OCI-LY7 (cell line): Measurements from ENCODE around the gene CYP19A1. TPM values are rescaled to one million over a fixed set of nuclear protein-coding genes. Genes with fewer than 3 reads are reported as not detected.

ENCODE experiments used
- BruUV-seq: library from RNA; stranded (reverse); fragments of 400-500 nt; replicated peaks from 2 replicates; lab custom pipeline; 2021; lab: Mats Ljungman, UMichigan
- CTCF ChIA-PET: fragments of 300-600 bp; sonication (Branson Sonifier 250); formaldehyde crosslinking; loops from one replicate; lab custom pipeline; 2022; ENCODE audit warnings: antibody characterized with exemption; ENCODE audit not compliant: unreplicated experiment; lab: Charles Lee
- POLR2A ChIA-PET: fragments of 300-600 bp; sonication (Branson Sonifier 250); formaldehyde crosslinking; loops from one replicate; lab custom pipeline; 2022; ENCODE audit warnings: antibody characterized with exemption; lab: Charles Lee
- DNase-seq: peaks from one replicate; pipeline ENCODE4 v3.0.0-alpha.2; 2015; ENCODE audit warnings: low spot score
- H2AFZ ChIP-seq: fragments of 200-600 bp; sonication (generic), shearing (Covaris generic); 2 replicates; pipeline ENCODE4 v1.6.1; 2014; ENCODE audit warnings: mild to moderate bottlenecking, antibody characterized with exemption, low read length, moderate library complexity
- H3K27ac ChIP-seq: fragments of 200-600 bp; sonication (generic); 2 replicates; pipeline ENCODE4 v1.5.1; 2014; ENCODE audit warnings: mixed run types, low read depth, mild to moderate bottlenecking, moderate library complexity, low read length, inconsistent platforms; ENCODE audit not compliant: poor library complexity, severe bottlenecking
- H3K36me3 ChIP-seq: fragments of 200-600 bp; sonication (generic); 2 replicates; pipeline ENCODE4 v1.6.1; 2014; ENCODE audit warnings: mild to moderate bottlenecking, antibody characterized with exemption, low read length, moderate library complexity, mixed read lengths; ENCODE audit not compliant: insufficient read depth
- H3K4me1 ChIP-seq: fragments of 200-600 bp; sonication (generic); 2 replicates; pipeline ENCODE4 v1.5.1; 2014; ENCODE audit warnings: mild to moderate bottlenecking, low read length; ENCODE audit not compliant: insufficient read depth, poor library complexity, severe bottlenecking
- H3K4me2 ChIP-seq: fragments of 200-600 bp; sonication (generic); 2 replicates; pipeline ENCODE4 v1.6.1; 2014; ENCODE audit warnings: mild to moderate bottlenecking, low read length
- H3K4me3 ChIP-seq: fragments of 200-600 bp; sonication (generic); 2 replicates; pipeline ENCODE4 v1.5.1; 2014; ENCODE audit warnings: mild to moderate bottlenecking, low read depth, low read length; ENCODE audit not compliant: poor library complexity, severe bottlenecking
- H3K79me2 ChIP-seq: fragments of 200-600 bp; sonication (generic); 2 replicates; pipeline ENCODE4 v1.6.1; 2016; ENCODE audit warnings: low read depth, mild to moderate bottlenecking, low read length, moderate library complexity, mixed read lengths; ENCODE audit not compliant: insufficient read depth
- H3K9me2 ChIP-seq: fragments of 200-600 bp; sonication (generic); 2 replicates; pipeline ENCODE4 v1.6.1; 2016; ENCODE audit warnings: mild to moderate bottlenecking, low read length, mixed read lengths; ENCODE audit not compliant: insufficient read depth
- H3K9me3 ChIP-seq: fragments of 200-600 bp; sonication (generic); 2 replicates; pipeline ENCODE4 v1.6.1; 2014; ENCODE audit warnings: mild to moderate bottlenecking, mixed run types, low read length, mixed read lengths
- H4K20me1 ChIP-seq: fragments of 200-600 bp; sonication (generic); 2 replicates; pipeline ENCODE4 v1.6.1; 2014; ENCODE audit warnings: mild to moderate bottlenecking, antibody characterized with exemption, low read length, moderate library complexity, mixed read lengths; ENCODE audit not compliant: insufficient read depth
- EZH2phosphoT487 ChIP-seq: fragments of 200-600 bp; sonication (generic); IDR thresholded peaks from 2 replicates; pipeline ENCODE4 v1.6.1; 2018; ENCODE audit warnings: low read depth, borderline replicate concordance, mild to moderate bottlenecking, mixed run types, antibody characterized with exemption, low read length, moderate library complexity, mixed read lengths
- intact Hi-C: fragments of 100-400 bp; cut with micrococcal nuclease; formaldehyde crosslinking; loops from one replicate; pipeline ENCODE4 v1.10.0; 2022; ENCODE audit not compliant: unreplicated experiment
- total RNA-seq, 2 experiments: library from RNA; depleted of rRNA in 1 of 2; stranded (reverse); fragments of >200 nt in 1 of 2; shearing (Covaris generic) in 1 of 2; gene quantifications; 2 replicates each; pipeline ENCODE4 v1.2.3, GENCODE V29; 2014 to 2022
- TF ChIP-seq, protein P1 (sequence below): fragments of 200-600 bp; sonication (generic); conservative IDR thresholded peaks from 2 replicates; pipeline ENCODE4 v1.5.1; 2014; ENCODE audit warnings: mild to moderate bottlenecking, antibody characterized with exemption, low read length, moderate library complexity, mixed read lengths

Gene CYP19A1
- total RNA-seq, 2 experiments from 2014 or later, result 0.13 TPM; not detected in 1

DNA sequence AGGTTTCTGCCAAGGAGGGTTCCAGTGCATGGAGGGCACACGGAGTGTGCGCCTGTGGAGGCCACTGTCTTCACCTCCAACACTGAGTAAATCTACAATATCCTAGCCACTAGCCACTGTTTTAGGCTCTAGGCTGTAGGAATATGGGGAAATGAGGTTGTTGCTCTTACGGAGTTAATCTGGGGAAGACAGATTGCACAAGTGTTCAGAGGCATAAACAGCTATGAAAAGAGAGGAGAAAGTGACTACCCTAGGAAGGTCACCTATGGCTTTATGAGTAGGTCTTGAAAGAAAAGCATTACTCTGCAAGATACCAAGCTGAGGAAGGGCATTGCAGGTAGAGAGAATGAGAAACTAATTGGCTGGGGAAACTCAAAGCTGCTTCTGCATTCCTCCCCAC, 85.7 kb downstream of the CYP19A1 start:
- Histone ChIP-seq H3K4me2 (no peak overlapping the region), H2AFZ (no peak overlapping the region), H3K4me3 (no peak overlapping the region), H3K36me3 (no peaks in the 10 kb centered on the region), H3K4me1 (no peaks in the 10 kb centered on the region), H3K27ac (no peak overlapping the region), H3K79me2 (no peaks in the 10 kb centered on the region), H4K20me1 (no peaks in the 10 kb centered on the region), H3K9me3 (no peaks in the 10 kb centered on the region), H3K9me2 (no peaks in the 10 kb centered on the region)
- no TSS peak for BruUV-seq
- no peak for DNase-seq
- CTCF ChIA-PET, result no interaction called here
- intact Hi-C loops, result no loop called here
- no peak for TF ChIP-seq EZH2phosphoT487
- TF ChIP-seq, protein P1, sequence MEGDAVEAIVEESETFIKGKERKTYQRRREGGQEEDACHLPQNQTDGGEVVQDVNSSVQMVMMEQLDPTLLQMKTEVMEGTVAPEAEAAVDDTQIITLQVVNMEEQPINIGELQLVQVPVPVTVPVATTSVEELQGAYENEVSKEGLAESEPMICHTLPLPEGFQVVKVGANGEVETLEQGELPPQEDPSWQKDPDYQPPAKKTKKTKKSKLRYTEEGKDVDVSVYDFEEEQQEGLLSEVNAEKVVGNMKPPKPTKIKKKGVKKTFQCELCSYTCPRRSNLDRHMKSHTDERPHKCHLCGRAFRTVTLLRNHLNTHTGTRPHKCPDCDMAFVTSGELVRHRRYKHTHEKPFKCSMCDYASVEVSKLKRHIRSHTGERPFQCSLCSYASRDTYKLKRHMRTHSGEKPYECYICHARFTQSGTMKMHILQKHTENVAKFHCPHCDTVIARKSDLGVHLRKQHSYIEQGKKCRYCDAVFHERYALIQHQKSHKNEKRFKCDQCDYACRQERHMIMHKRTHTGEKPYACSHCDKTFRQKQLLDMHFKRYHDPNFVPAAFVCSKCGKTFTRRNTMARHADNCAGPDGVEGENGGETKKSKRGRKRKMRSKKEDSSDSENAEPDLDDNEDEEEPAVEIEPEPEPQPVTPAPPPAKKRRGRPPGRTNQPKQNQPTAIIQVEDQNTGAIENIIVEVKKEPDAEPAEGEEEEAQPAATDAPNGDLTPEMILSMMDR, result no peak
- POLR2A ChIA-PET, result no interaction called here

DNA sequence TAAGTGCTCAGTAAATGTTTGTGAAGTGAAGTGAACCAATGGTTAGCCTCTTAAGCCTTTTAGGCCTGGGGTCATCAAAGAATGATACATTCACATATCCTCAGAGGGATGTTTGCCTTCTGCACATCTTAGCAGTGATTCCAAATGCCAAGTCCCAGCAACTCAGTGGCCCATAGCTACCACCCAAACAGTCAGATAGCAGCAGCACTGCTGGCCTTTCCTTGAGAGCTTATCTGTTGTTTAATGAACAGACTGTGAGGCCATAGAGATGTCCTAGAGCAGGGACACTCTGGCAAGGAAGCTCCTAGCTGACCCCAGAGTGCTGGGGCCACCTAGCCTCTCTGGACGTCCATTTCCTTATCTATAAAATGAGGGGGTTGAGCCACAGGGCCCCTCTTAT, 86.8 kb downstream of the CYP19A1 start:
- Histone ChIP-seq H4K20me1 (no peaks in the 10 kb centered on the region), H3K9me2 (no peaks in the 10 kb centered on the region), H3K36me3 (no peaks in the 10 kb centered on the region), H3K4me3 (no peak overlapping the region), H3K9me3 (no peaks in the 10 kb centered on the region), H3K79me2 (no peaks in the 10 kb centered on the region), H3K4me2 (no peak overlapping the region), H2AFZ (no peak overlapping the region), H3K4me1 (no peaks in the 10 kb centered on the region), H3K27ac (no peak overlapping the region)
- no TSS peak for BruUV-seq
- intact Hi-C loops, result no loop called here
- ChIA-PET POLR2A (no interaction called here), CTCF (no interaction called here)
- no peak for TF ChIP-seq EZH2phosphoT487
- TF ChIP-seq, protein P1, result no peak
- no peak for DNase-seq

DNA sequence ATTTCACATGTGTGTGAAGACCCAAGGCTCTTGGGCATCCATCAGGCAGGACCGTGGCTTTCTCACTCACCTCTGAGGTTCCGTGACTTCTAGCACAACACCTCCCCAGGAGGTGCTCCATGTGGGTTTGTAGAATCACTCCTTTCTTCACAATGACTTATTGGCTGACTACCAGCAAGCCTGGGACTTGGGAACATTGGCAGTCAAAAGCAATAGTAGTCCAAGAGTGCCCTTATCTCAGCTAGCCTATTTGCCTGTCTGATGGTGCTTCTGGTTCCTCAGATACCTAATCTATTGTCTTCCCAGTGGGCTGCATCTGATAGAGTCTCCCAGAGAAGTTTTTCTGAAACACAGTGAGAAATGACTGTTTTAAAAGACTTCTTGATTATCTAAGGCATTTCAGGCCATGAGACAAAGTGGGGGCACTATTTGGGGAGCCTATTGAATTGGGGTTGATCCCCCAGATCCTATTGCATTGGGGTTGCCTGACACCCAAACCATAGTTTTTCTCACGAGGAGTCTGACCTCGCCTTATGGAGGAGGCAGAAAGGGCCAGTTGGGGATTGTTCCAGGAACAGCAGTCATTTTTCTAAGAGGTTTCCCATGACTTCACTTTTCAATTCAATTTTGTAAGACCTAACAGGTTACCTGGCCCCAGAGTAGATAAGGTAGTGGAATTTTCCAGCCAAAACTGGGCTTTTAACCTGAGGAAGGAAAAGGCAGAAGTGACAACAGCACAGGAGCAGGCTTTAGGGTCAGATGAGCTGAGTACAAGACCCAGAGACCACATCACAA, 88.0 kb downstream of the CYP19A1 start:
- intact Hi-C loops, result no loop called here
- Histone ChIP-seq H3K4me3 (no peak overlapping the region), H4K20me1 (no peaks in the 10 kb centered on the region), H3K9me2 (no peaks in the 10 kb centered on the region), H3K36me3 (no peaks in the 10 kb centered on the region), H2AFZ (no peak overlapping the region), H3K27ac (no peak overlapping the region), H3K9me3 (no peaks in the 10 kb centered on the region), H3K4me1 (no peaks in the 10 kb centered on the region), H3K79me2 (no peaks in the 10 kb centered on the region), H3K4me2 (no peak overlapping the region)
- ChIA-PET CTCF (no interaction called here), POLR2A (no interaction called here)
- no peak for DNase-seq
- TF ChIP-seq, protein P1, result no peak
- TF ChIP-seq EZH2phosphoT487, result no peak
- BruUV-seq, result no TSS peak
